Measurements from ENCODE around the gene JARID2. TPM values are rescaled to one million over a fixed set of nuclear protein-coding genes. Genes with fewer than 3 reads are reported as not detected.

JARID2 gene
- total and polyA plus RNA-seq, 4 donors = 1.4 to 12.3 (median 3.4) TPM

DNA sequence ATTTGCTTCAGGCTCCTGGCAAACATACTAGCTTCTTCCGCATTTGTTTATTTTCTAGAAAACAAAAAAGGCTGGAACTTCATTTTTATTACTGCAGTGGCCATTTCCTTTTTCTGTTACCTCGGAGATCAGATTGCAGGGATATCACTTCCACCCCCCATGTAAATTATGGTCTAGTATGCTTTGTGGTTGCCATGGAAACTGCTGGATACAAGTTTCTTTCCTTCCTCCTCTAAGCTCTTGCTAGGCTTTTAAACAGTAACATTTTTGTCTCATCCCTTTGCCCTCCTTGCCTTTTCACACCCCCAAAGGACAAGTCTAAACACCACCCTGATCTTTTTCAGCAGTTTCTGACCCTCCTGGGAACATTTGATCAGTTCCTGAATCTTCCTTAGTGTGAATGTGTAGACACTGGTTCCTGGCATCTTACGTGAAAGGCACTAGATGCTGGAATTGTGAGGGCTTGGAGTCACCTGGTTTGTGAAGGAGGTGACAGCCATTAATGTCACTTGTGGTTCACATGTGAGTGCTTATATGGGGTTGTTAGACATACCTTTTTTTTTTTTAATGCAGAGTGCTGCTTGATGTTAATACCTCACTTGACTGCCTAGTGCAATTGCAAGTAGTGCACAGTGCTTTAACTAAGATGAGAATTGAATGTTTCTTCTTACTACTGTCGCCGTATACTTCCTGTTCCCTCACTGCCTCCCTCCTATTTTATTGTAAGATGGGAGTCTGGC, 181.6 kb downstream of the JARID2 start:
- Histone ChIP-seq H3K9ac (ENCODE audit: low read depth in 1 of 2, low read length in 2 of 2) (no peak overlapping the region), H3K4me1 (ENCODE audit: control insufficient read depth in 4 of 4, insufficient read depth in 4 of 4, low read length in 3 of 4) (peaks cover 3 to 19% (median 8%) of the 10 kb centered on the region in 4 donors), H3K27ac (ENCODE audit: low read depth in 1 of 2, low read length in 2 of 2) (no peak overlapping the region)

More for the DNA sequence above, 181.6 kb downstream of the JARID2 start:
- H3K36me3 ChIP-seq (ENCODE audit: control insufficient read depth in 4 of 4, insufficient read depth in 3 of 4, low read depth in 1 of 4, low read length in 3 of 4) = no peaks in the 10 kb centered on the region
- no peak overlapping the region for H3K4me3 ChIP-seq (ENCODE audit: low read depth in 1 of 3, low read length in 3 of 3)
- H3K9me3 ChIP-seq (ENCODE audit: control insufficient read depth in 4 of 4, low read length in 3 of 4) = no peaks in the 10 kb centered on the region
- TF ChIP-seq, protein P1, sequence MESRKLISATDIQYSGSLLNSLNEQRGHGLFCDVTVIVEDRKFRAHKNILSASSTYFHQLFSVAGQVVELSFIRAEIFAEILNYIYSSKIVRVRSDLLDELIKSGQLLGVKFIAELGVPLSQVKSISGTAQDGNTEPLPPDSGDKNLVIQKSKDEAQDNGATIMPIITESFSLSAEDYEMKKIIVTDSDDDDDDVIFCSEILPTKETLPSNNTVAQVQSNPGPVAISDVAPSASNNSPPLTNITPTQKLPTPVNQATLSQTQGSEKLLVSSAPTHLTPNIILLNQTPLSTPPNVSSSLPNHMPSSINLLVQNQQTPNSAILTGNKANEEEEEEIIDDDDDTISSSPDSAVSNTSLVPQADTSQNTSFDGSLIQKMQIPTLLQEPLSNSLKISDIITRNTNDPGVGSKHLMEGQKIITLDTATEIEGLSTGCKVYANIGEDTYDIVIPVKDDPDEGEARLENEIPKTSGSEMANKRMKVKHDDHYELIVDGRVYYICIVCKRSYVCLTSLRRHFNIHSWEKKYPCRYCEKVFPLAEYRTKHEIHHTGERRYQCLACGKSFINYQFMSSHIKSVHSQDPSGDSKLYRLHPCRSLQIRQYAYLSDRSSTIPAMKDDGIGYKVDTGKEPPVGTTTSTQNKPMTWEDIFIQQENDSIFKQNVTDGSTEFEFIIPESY (IDR thresholded peaks at IDR 0.05) = no peak
- TF ChIP-seq HNF4G (IDR thresholded peaks at IDR 0.05) (no peak), RAD21 (IDR thresholded peaks at IDR 0.05) (no peak), TAF1 (conservative IDR thresholded peaks at IDR 0.05) (no peak), FOXA2 (IDR thresholded peaks at IDR 0.05) (no peak), RXRA (IDR thresholded peaks at IDR 0.05) (no peak), SP1 (IDR thresholded peaks at IDR 0.05) (no peak), FOXA1 (IDR thresholded peaks at IDR 0.05) (no peak), GABPA (IDR thresholded peaks at IDR 0.05 in 1 of 2, conservative IDR thresholded peaks at IDR 0.05 in 1 of 2) (no peak), EGR1 (IDR thresholded peaks at IDR 0.05; ENCODE audit: low read depth in 2 of 2) (no peak), NR2F2 (IDR thresholded peaks at IDR 0.05) (no peak), HNF4A (conservative IDR thresholded peaks at IDR 0.05) (no peak), JUND (IDR thresholded peaks at IDR 0.05) (no peak)
- TF ChIP-seq, protein P2, sequence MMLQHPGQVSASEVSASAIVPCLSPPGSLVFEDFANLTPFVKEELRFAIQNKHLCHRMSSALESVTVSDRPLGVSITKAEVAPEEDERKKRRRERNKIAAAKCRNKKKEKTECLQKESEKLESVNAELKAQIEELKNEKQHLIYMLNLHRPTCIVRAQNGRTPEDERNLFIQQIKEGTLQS (IDR thresholded peaks at IDR 0.05) = no peak
- TF ChIP-seq, protein P3, sequence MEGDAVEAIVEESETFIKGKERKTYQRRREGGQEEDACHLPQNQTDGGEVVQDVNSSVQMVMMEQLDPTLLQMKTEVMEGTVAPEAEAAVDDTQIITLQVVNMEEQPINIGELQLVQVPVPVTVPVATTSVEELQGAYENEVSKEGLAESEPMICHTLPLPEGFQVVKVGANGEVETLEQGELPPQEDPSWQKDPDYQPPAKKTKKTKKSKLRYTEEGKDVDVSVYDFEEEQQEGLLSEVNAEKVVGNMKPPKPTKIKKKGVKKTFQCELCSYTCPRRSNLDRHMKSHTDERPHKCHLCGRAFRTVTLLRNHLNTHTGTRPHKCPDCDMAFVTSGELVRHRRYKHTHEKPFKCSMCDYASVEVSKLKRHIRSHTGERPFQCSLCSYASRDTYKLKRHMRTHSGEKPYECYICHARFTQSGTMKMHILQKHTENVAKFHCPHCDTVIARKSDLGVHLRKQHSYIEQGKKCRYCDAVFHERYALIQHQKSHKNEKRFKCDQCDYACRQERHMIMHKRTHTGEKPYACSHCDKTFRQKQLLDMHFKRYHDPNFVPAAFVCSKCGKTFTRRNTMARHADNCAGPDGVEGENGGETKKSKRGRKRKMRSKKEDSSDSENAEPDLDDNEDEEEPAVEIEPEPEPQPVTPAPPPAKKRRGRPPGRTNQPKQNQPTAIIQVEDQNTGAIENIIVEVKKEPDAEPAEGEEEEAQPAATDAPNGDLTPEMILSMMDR (IDR thresholded peaks at IDR 0.05; ENCODE audit: low read depth, low read length, missing input control) = no peak
- TF ChIP-seq, protein P4, sequence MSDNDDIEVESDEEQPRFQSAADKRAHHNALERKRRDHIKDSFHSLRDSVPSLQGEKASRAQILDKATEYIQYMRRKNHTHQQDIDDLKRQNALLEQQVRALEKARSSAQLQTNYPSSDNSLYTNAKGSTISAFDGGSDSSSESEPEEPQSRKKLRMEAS (IDR thresholded peaks at IDR 0.05) = no peak
- TF ChIP-seq, protein P5, sequence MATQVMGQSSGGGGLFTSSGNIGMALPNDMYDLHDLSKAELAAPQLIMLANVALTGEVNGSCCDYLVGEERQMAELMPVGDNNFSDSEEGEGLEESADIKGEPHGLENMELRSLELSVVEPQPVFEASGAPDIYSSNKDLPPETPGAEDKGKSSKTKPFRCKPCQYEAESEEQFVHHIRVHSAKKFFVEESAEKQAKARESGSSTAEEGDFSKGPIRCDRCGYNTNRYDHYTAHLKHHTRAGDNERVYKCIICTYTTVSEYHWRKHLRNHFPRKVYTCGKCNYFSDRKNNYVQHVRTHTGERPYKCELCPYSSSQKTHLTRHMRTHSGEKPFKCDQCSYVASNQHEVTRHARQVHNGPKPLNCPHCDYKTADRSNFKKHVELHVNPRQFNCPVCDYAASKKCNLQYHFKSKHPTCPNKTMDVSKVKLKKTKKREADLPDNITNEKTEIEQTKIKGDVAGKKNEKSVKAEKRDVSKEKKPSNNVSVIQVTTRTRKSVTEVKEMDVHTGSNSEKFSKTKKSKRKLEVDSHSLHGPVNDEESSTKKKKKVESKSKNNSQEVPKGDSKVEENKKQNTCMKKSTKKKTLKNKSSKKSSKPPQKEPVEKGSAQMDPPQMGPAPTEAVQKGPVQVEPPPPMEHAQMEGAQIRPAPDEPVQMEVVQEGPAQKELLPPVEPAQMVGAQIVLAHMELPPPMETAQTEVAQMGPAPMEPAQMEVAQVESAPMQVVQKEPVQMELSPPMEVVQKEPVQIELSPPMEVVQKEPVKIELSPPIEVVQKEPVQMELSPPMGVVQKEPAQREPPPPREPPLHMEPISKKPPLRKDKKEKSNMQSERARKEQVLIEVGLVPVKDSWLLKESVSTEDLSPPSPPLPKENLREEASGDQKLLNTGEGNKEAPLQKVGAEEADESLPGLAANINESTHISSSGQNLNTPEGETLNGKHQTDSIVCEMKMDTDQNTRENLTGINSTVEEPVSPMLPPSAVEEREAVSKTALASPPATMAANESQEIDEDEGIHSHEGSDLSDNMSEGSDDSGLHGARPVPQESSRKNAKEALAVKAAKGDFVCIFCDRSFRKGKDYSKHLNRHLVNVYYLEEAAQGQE (IDR thresholded peaks at IDR 0.05) = no peak
- no peak for DNase-seq (ENCODE audit: low spot score)
- 78% methylated on average over 5 of the region's 5 CpGs for WGBS
- H3K27me3 ChIP-seq (ENCODE audit: control insufficient read depth in 4 of 4, insufficient read depth in 4 of 4, low read length in 3 of 4) = no peaks in the 10 kb centered on the region

All from liver (tissue), 9 donors.